ENCODE data around the gene TNFSF13. TPM values are rescaled to one million over a fixed set of nuclear protein-coding genes. Genes with fewer than 3 reads are reported as not detected.

Gene TNFSF13
- total RNA-seq, 1 experiment from 2014 or later: 3.2 TPM

- H3K36me3 Mint-ChIP-seq: peaks cover 59% of the 10 kb centered on the region
- CTCF ChIA-PET: interaction anchor here (4.3 kb wide), 1 partner anchor 17 kb away, joined by 17 read pairs; no protein-coding TSS in a partner anchor
- peaks cover 64% of the 10 kb centered on the region for H3K4me1 Mint-ChIP-seq
Observed at GRCh38 chr17:7577327-7578199, 19.0 kb downstream of the TNFSF13 start.

GRCh38 chr17:7579001-7579833 lies 20.7 kb downstream of the TNFSF13 start, which contains the start of gene CD68:
TSS of gene CD68 (plus strand) at chr17:7579638. CDS start at chr17:7579678, 40 bp downstream.
- peaks cover 49% of the 10 kb centered on the region for H3K36me3 Mint-ChIP-seq
- DNase-seq (ENCODE audit: low spot score): no peak
- CTCF ChIA-PET: interaction anchor here (0.6 to 4.3 kb wide), 6 partner anchors 8 to 125 kb away, joined by 3 to 36 read pairs (median 7); partner anchors contain the start of genes SOX15, TP53 and WRAP53
- H3K9me3 Mint-ChIP-seq: no peaks in the 10 kb centered on the region
- peak within 1 kb of the TSS; percentile 96 for H3K27ac Mint-ChIP-seq
- no peaks in the 10 kb centered on the region for H3K27me3 Mint-ChIP-seq (ENCODE audit: low read depth)
- peaks cover 64% of the 10 kb centered on the region for H3K4me1 Mint-ChIP-seq
- peak; percentile 50 for ATAC-seq
- no peak within 1 kb of the TSS for H3K4me3 Mint-ChIP-seq
- POLR2A ChIA-PET: interaction anchor here (0.6 to 2.6 kb wide), 3 partner anchors 11 to 108 kb away, joined by 4 to 17 read pairs (median 12); partner anchors contain the start of genes SOX15, TP53 and WRAP53
- TF ChIP-seq ESRRA (CRISPR knock-in tag; IDR thresholded peaks at IDR 0.05; ENCODE audit: borderline replicate concordance) (peak; percentile 82; the same call in 1 of the 2 replicates), GTF2I (CRISPR knock-in tag; conservative IDR thresholded peaks at IDR 0.05) (no peak), NR2C2 (CRISPR knock-in tag; IDR thresholded peaks at IDR 0.05) (no peak), ATF2 (CRISPR knock-in tag; IDR thresholded peaks at IDR 0.05; ENCODE audit: borderline replicate concordance, low read depth) (no peak), SP1 (CRISPR knock-in tag; conservative IDR thresholded peaks at IDR 0.05) (peak; percentile 25; the same call in 1 of the 2 replicates), ZNF219 (CRISPR knock-in tag; IDR thresholded peaks at IDR 0.05; ENCODE audit: borderline replicate concordance) (no peak), EMX1 (CRISPR knock-in tag; IDR thresholded peaks at IDR 0.05) (peak; percentile 98), AR (CRISPR knock-in tag; IDR thresholded peaks at IDR 0.05) (peak; percentile 98), ZMAT4 (CRISPR knock-in tag; IDR thresholded peaks at IDR 0.05) (peak; percentile 70)

More at GRCh38 chr17:7577327-7578199, 19.0 kb downstream of the TNFSF13 start:
- Mint-ChIP-seq H3K9me3 (no peaks in the 10 kb centered on the region), H3K27me3 (ENCODE audit: low read depth) (no peaks in the 10 kb centered on the region), H3K4me3 (no peak overlapping the region), H3K27ac (peak overlapping the region; percentile 87)
- no peak for DNase-seq (ENCODE audit: low spot score)
- no peak for ATAC-seq
- POLR2A ChIA-PET: interaction anchor here (1.1 kb wide), 1 partner anchor 20 kb away, joined by 3 read pairs; no protein-coding TSS in a partner anchor
- no peak for TF ChIP-seq E2F4 (CRISPR knock-in tag; IDR thresholded peaks at IDR 0.05; ENCODE audit: borderline replicate concordance, low read depth)
- TF ChIP-seq NR1H2 (CRISPR knock-in tag; IDR thresholded peaks at IDR 0.05): no peak
- no peak for TF ChIP-seq ESRRA (CRISPR knock-in tag; IDR thresholded peaks at IDR 0.05; ENCODE audit: borderline replicate concordance)
- no peak for TF ChIP-seq CBFB (CRISPR knock-in tag; IDR thresholded peaks at IDR 0.05; ENCODE audit: low read depth)
- TF ChIP-seq AFF4 (CRISPR knock-in tag; IDR thresholded peaks at IDR 0.05; ENCODE audit: borderline replicate concordance): no peak
- no peak for TF ChIP-seq NFE2L1 (CRISPR knock-in tag; IDR thresholded peaks at IDR 0.05)
- no peak for TF ChIP-seq ZNF671 (CRISPR knock-in tag; IDR thresholded peaks at IDR 0.05)
- TF ChIP-seq TEAD4 (CRISPR knock-in tag; IDR thresholded peaks at IDR 0.05): 0 out of 2 replicates have a peak, but pooled peaks have one; percentile 9
